BLaER1 treated with 17β-estradiol and CSF1 and Interleukin-3, amounts not matched to agents 10 nM and 100 nM (cell line): ENCODE results near the gene ACOX3.

Source experiments
- H3K27ac ChIP-seq, 11 experiments: shearing (Covaris generic); formaldehyde crosslinking; 2 replicates each; pipeline ENCODE4 v1.8.1; 2022
- H3K27me3 ChIP-seq, 11 experiments: shearing (Covaris generic); formaldehyde crosslinking; 2 replicates each; pipeline ENCODE4 v1.8.1; 2022
- H3K36me3 ChIP-seq, 11 experiments: shearing (Covaris generic); formaldehyde crosslinking; 2 replicates each; pipeline ENCODE4 v1.8.1; 2022
- H3K4me1 ChIP-seq, 10 experiments: shearing (Covaris generic); formaldehyde crosslinking; 2 replicates each; pipeline ENCODE4 v1.8.1; 2022
- H3K4me2 ChIP-seq, 11 experiments: shearing (Covaris generic); formaldehyde crosslinking; 2 replicates each; pipeline ENCODE4 v1.8.1; 2022
- H3K4me3 ChIP-seq, 10 experiments: shearing (Covaris generic); formaldehyde crosslinking; 2 replicates each; pipeline ENCODE4 v1.8.1; 2022
- H3K9ac ChIP-seq, 11 experiments: shearing (Covaris generic); formaldehyde crosslinking; 2 replicates each; pipeline ENCODE4 v1.8.1; 2022
- H3K9me3 ChIP-seq, 11 experiments: shearing (Covaris generic); formaldehyde crosslinking; replicated peaks in 1 of 11; 2 replicates each; pipeline ENCODE4 v1.8.1; 2022
- H4K20me1 ChIP-seq, 11 experiments: shearing (Covaris generic); formaldehyde crosslinking; 2 replicates each; pipeline ENCODE4 v1.8.1; 2022
- Cebpa-rat ChIP-seq, 11 experiments: shearing (Covaris generic); IDR thresholded peaks; 2 replicates each; pipeline ENCODE4 v1.8.1; 2022

ACOX3 gene

DNA sequence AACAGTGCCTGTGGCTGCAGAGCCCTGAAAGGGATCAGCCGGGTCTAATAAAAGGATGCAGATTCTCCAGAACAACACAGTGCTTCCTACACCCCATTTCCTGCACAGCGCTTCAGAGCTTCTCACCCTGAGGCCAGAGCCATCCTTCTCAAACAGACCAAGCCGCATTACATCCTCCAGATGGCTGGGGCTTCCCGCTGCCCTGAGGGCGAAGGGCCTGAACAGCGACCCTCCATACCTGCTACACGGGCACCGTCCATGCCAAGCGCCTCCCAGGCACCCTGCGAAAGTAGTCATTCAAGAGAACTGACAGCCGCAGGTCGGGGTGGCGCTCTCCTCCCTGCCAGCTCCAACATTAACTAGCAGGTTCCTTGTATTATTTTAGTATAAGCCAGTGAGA, 36.5 kb downstream of the ACOX3 start:
- H3K4me3 ChIP-seq: no peak overlapping the region
- peak overlapping the region in 3 of 11 experiments; percentile 13 to 76 (median 16); a peak in 3 of 22 replicates for H3K27ac ChIP-seq
- H3K36me3 ChIP-seq: peaks cover 14 to 43% (median 28%) of the 10 kb centered on the region in 11 experiments
- peak overlapping the region; percentile 36 to 98 (median 89); a peak in 21 of 22 replicates for H3K4me2 ChIP-seq
- peaks cover 7 to 19% (median 16%) of the 10 kb centered on the region in 11 experiments; a peak in 20 of 22 replicates for H3K9me3 ChIP-seq
- TF ChIP-seq Cebpa-rat (IDR thresholded peaks at IDR 0.05): no peak
- H3K9ac ChIP-seq: peak overlapping the region in 5 of 11 experiments; percentile 14 to 59 (median 23); a peak in 5 of 22 replicates
- peaks cover 0 to 26% (median 0%) of the 10 kb centered on the region in 11 experiments; a peak in 5 of 22 replicates for H4K20me1 ChIP-seq
- no peaks in the 10 kb centered on the region for H3K27me3 ChIP-seq
- peaks cover 37 to 70% (median 66%) of the 10 kb centered on the region in 10 experiments for H3K4me1 ChIP-seq

DNA sequence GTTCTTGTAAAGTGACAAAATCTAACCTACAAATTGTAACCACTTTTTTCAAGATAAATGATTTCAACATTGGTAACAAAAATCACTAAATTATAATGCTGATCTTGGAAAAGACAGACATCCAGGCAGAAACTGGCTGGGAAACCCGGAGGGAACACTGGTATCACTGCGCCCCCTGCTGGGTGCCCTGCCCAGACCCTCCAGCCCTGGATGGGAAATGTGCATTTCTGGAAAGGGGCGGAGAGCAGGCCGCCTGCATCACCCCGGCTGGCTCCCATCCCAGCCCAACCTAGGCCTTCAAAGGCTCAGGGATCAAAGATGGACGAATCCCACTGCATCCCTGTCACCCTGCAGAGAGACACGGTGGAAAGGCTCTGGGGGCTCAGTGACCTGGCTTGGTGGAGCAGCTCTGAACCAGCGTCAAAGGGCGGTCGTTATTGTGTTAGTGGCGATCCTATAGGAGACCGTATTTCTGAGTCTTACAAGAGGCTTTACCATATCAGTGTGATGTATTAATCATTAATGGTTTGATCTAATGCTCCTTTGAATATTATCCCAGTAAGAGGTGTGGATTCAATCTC, 37.3 kb downstream of the ACOX3 start:
- H3K4me3 ChIP-seq: 0 out of 20 replicates have a peak overlapping the region, but pooled peaks of 1 of the 10 experiments have one; percentile 52
- H3K36me3 ChIP-seq: peaks cover 14 to 45% (median 28%) of the 10 kb centered on the region in 11 experiments
- peak overlapping the region in 9 of 11 experiments; percentile 5 to 72 (median 60); a peak in 12 of 22 replicates for H3K9ac ChIP-seq
- H4K20me1 ChIP-seq: peaks cover 0 to 22% (median 0%) of the 10 kb centered on the region in 11 experiments; a peak in 4 of 22 replicates
- no peak for TF ChIP-seq Cebpa-rat (IDR thresholded peaks at IDR 0.05)
- peaks cover 7 to 19% (median 16%) of the 10 kb centered on the region in 11 experiments; a peak in 20 of 22 replicates for H3K9me3 ChIP-seq
- peaks cover 44 to 75% (median 72%) of the 10 kb centered on the region in 10 experiments for H3K4me1 ChIP-seq
- H3K27me3 ChIP-seq: no peaks in the 10 kb centered on the region
- peak overlapping the region; percentile 77 to 98 (median 90) for H3K4me2 ChIP-seq
- H3K27ac ChIP-seq: peak overlapping the region in 9 of 11 experiments; percentile 28 to 76 (median 69); a peak in 15 of 22 replicates

DNA sequence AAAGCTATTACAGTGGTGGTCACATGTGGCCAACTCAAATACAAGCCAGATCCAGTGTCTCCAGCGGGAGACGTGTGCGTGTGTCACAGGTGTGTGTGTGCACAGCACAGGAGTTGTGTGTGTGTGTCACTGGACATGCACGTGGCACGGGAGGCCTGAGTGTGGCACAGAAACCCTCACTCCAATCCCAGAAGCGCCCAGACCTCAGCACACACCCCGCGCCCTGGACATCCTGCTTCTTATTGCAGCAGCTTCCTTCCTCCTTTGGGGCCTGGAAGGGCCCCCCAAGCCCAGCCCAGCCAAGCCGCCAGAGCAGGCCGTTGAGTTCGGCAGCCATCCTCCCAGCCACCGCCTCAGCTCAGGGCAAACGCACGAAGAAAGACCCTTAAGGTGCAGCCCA, 37.9 kb downstream of the ACOX3 start:
- H3K4me2 ChIP-seq: peak overlapping the region; percentile 77 to 98 (median 90)
- no peaks in the 10 kb centered on the region for H3K27me3 ChIP-seq
- peaks cover 0 to 17% (median 0%) of the 10 kb centered on the region in 11 experiments; a peak in 4 of 22 replicates for H4K20me1 ChIP-seq
- H3K27ac ChIP-seq: peak overlapping the region in 9 of 11 experiments; percentile 28 to 76 (median 69); a peak in 18 of 22 replicates
- peak overlapping the region in 6 of 10 experiments; percentile 5 to 52 (median 12); a peak in 7 of 20 replicates for H3K4me3 ChIP-seq
- H3K9me3 ChIP-seq: peaks cover 7 to 19% (median 16%) of the 10 kb centered on the region in 11 experiments; a peak in 20 of 22 replicates
- peak overlapping the region in 10 of 11 experiments; percentile 5 to 72 (median 60); a peak in 17 of 22 replicates for H3K9ac ChIP-seq
- H3K36me3 ChIP-seq: peaks cover 14 to 39% (median 27%) of the 10 kb centered on the region in 11 experiments
- no peak for TF ChIP-seq Cebpa-rat (IDR thresholded peaks at IDR 0.05)
- H3K4me1 ChIP-seq: peaks cover 49 to 81% (median 78%) of the 10 kb centered on the region in 10 experiments

DNA sequence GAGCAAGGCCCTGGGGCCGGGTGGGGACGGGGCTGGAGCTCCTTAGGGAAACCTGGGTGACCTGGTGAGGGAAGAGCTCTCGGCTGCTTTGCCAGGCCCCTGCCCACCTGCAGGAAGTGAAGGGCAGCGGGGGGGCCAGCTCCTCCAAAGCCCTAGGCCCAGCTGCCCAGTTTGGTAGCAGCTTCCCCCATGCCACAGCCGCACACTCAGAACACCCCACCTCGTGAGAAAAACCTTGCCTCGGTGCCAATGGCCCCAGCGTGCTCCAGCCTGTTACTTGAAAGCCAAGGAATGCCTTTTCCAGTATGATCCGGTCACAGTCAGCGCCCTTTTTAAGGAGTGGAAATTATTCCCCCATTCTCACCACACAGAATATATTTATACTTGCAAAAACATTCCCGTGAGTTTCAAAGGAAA, 38.3 kb downstream of the ACOX3 start:
- Histone ChIP-seq H3K9ac (peak overlapping the region in 10 of 11 experiments; percentile 5 to 72 (median 60); a peak in 17 of 22 replicates), H3K27me3 (no peaks in the 10 kb centered on the region), H3K4me2 (peak overlapping the region; percentile 77 to 98 (median 90)), H3K9me3 (peaks cover 7 to 19% (median 16%) of the 10 kb centered on the region in 11 experiments; a peak in 20 of 22 replicates), H3K27ac (peak overlapping the region; percentile 6 to 76 (median 65); a peak in 20 of 22 replicates), H3K4me1 (peaks cover 49 to 86% (median 83%) of the 10 kb centered on the region in 10 experiments), H3K4me3 (peak overlapping the region in 6 of 10 experiments; percentile 5 to 52 (median 14); a peak in 4 of 20 replicates), H4K20me1 (peaks cover 0 to 16% (median 0%) of the 10 kb centered on the region in 11 experiments; a peak in 4 of 22 replicates), H3K36me3 (peaks cover 14 to 35% (median 24%) of the 10 kb centered on the region in 11 experiments)
- no peak for TF ChIP-seq Cebpa-rat (IDR thresholded peaks at IDR 0.05)

- H3K4me2 ChIP-seq: peak overlapping the region; percentile 77 to 98 (median 90)
- H3K4me1 ChIP-seq: peaks cover 49 to 91% (median 88%) of the 10 kb centered on the region in 10 experiments
- H3K36me3 ChIP-seq: peaks cover 14 to 33% (median 22%) of the 10 kb centered on the region in 11 experiments
- peaks cover 0 to 16% (median 0%) of the 10 kb centered on the region in 11 experiments; a peak in 4 of 22 replicates for H4K20me1 ChIP-seq
- H3K27me3 ChIP-seq: 0 out of 22 replicates have a peak, but pooled peaks cover 0 to 2% (median 0%) of the 10 kb centered on the region in 11 experiments
- no peak for TF ChIP-seq Cebpa-rat (IDR thresholded peaks at IDR 0.05)
- H3K27ac ChIP-seq: peak overlapping the region; percentile 6 to 76 (median 65); a peak in 20 of 22 replicates
- H3K4me3 ChIP-seq: no peak overlapping the region; a peak in 1 of 20 replicates
- peaks cover 4 to 16% (median 13%) of the 10 kb centered on the region in 11 experiments; a peak in 20 of 22 replicates for H3K9me3 ChIP-seq
- peak overlapping the region in 10 of 11 experiments; percentile 5 to 72 (median 60); a peak in 17 of 22 replicates for H3K9ac ChIP-seq
Measured at GRCh38 chr4:8401665-8402064, 38.9 kb downstream of the ACOX3 start.

- H3K4me3 ChIP-seq: no peak overlapping the region
- peak overlapping the region; percentile 77 to 98 (median 90) for H3K4me2 ChIP-seq
- H3K9me3 ChIP-seq: peaks cover 0 to 7% (median 4%) of the 10 kb centered on the region in 11 experiments; a peak in 15 of 22 replicates
- H3K4me1 ChIP-seq: peaks cover 49 to 100% (median 97%) of the 10 kb centered on the region in 10 experiments
- H4K20me1 ChIP-seq: peaks cover 0 to 16% (median 0%) of the 10 kb centered on the region in 11 experiments; a peak in 4 of 22 replicates
- peak overlapping the region in 3 of 11 experiments; percentile 52 to 72 (median 63); a peak in 4 of 22 replicates for H3K9ac ChIP-seq
- peaks cover 0 to 11% (median 0%) of the 10 kb centered on the region in 11 experiments; a peak in 3 of 22 replicates for H3K27me3 ChIP-seq
- no peak for TF ChIP-seq Cebpa-rat (IDR thresholded peaks at IDR 0.05)
- H3K27ac ChIP-seq: peak overlapping the region in 8 of 11 experiments; percentile 58 to 84 (median 70); a peak in 12 of 22 replicates
- peaks cover 10 to 24% (median 13%) of the 10 kb centered on the region in 11 experiments for H3K36me3 ChIP-seq
Measured at GRCh38 chr4:8400632-8401325, 39.7 kb downstream of the ACOX3 start.

- TF ChIP-seq Cebpa-rat (IDR thresholded peaks at IDR 0.05): no peak
- Histone ChIP-seq H3K4me2 (peak overlapping the region; percentile 64 to 98 (median 89)), H3K36me3 (peaks cover 0 to 13% (median 0%) of the 10 kb centered on the region in 11 experiments; a peak in 5 of 22 replicates), H3K4me3 (peak overlapping the region in 3 of 10 experiments; percentile 15 to 39 (median 25); a peak in 2 of 20 replicates), H3K27ac (peak overlapping the region in 8 of 11 experiments; percentile 58 to 84 (median 76); a peak in 17 of 22 replicates), H4K20me1 (peaks cover 0 to 10% (median 0%) of the 10 kb centered on the region in 11 experiments; a peak in 4 of 22 replicates), H3K9ac (peak overlapping the region in 7 of 11 experiments; percentile 49 to 73 (median 66); a peak in 14 of 22 replicates), H3K4me1 (peaks cover 56 to 99% (median 98%) of the 10 kb centered on the region in 10 experiments), H3K27me3 (peaks cover 0 to 20% (median 0%) of the 10 kb centered on the region in 11 experiments; a peak in 4 of 22 replicates), H3K9me3 (no peaks in the 10 kb centered on the region)
Measured at GRCh38 chr4:8399298-8399697, 41.2 kb downstream of the ACOX3 start.
